Neural crest cell (in vitro differentiated cells): Measurements from ENCODE around the gene GPR63. TPM values are rescaled to one million over a fixed set of nuclear protein-coding genes. Genes with fewer than 3 reads are reported as not detected.

Experiments
- DNase-seq: peaks from one replicate; pipeline ENCODE4 v3.0.0; 2021; ENCODE audit warnings: low read depth, mixed read lengths, low spot score
- H3K27ac Mint-ChIP-seq: one replicate; pipeline ENCODE4 v1.8.0; 2021; ENCODE audit warnings: mild to moderate bottlenecking, mixed read lengths; ENCODE audit not compliant: unreplicated experiment
- H3K27me3 Mint-ChIP-seq: 2 replicates; pipeline ENCODE4 v1.8.0; 2021; ENCODE audit warnings: low read depth, mild to moderate bottlenecking, mixed read lengths
- H3K36me3 Mint-ChIP-seq: 2 replicates; pipeline ENCODE4 v1.8.0; 2021; ENCODE audit warnings: low read depth, mild to moderate bottlenecking, mixed read lengths
- H3K4me1 Mint-ChIP-seq: 2 replicates; pipeline ENCODE4 v1.8.0; 2021; ENCODE audit warnings: mixed read lengths
- H3K4me3 Mint-ChIP-seq: one replicate; pipeline ENCODE4 v1.8.0; 2021; ENCODE audit warnings: mild to moderate bottlenecking, mixed read lengths
- H3K9me3 Mint-ChIP-seq: 2 replicates; pipeline ENCODE4 v1.8.0; 2021; ENCODE audit warnings: mixed read lengths
- CTCF ChIP-seq: fragments of 200-600 bp; sonication (generic); conservative IDR thresholded peaks from 2 replicates; pipeline ENCODE4 v1.5.0; 2021; ENCODE audit warnings: antibody characterized with exemption, mild to moderate bottlenecking
- total RNA-seq: library from RNA; stranded (reverse); gene quantifications from 2 replicates; pipeline ENCODE4 v1.2.1, GENCODE V29; 2021

The GPR63 gene
- total RNA-seq, 1 donor from 2014 or later: 6.0 TPM

GRCh38 chr6:96761794-96762193, 75.5 kb downstream of the GPR63 start:
- no peak for TF ChIP-seq CTCF

GRCh38 chr6:96760153-96760687, 77.1 kb downstream of the GPR63 start:
- no peaks in the 10 kb centered on the region for H3K9me3 Mint-ChIP-seq
- H3K27me3 Mint-ChIP-seq: peaks cover 2% of the 10 kb centered on the region
- H3K36me3 Mint-ChIP-seq: no peaks in the 10 kb centered on the region
- H3K4me1 Mint-ChIP-seq: no peaks in the 10 kb centered on the region
- H3K4me3 Mint-ChIP-seq: no peak overlapping the region
- no peak overlapping the region for H3K27ac Mint-ChIP-seq
- no peak for DNase-seq
- TF ChIP-seq CTCF: no peak

More at GRCh38 chr6:96761794-96762193, 75.5 kb downstream of the GPR63 start:
- no peaks in the 10 kb centered on the region for H3K27me3 Mint-ChIP-seq
- no peaks in the 10 kb centered on the region for H3K36me3 Mint-ChIP-seq
- DNase-seq: no peak
- H3K4me1 Mint-ChIP-seq: no peaks in the 10 kb centered on the region
- no peaks in the 10 kb centered on the region for H3K9me3 Mint-ChIP-seq
- H3K27ac Mint-ChIP-seq: no peak overlapping the region
- H3K4me3 Mint-ChIP-seq: no peak overlapping the region

GRCh38 chr6:96755096-96755495, 82.2 kb downstream of the GPR63 start:
- no peak for TF ChIP-seq CTCF
- Mint-ChIP-seq H3K36me3 (no peaks in the 10 kb centered on the region), H3K4me1 (no peaks in the 10 kb centered on the region), H3K4me3 (no peak overlapping the region), H3K27ac (no peak overlapping the region), H3K27me3 (peaks cover 2% of the 10 kb centered on the region), H3K9me3 (no peaks in the 10 kb centered on the region)
- no peak for DNase-seq

- Mint-ChIP-seq H3K27me3 (no peaks in the 10 kb centered on the region), H3K36me3 (no peaks in the 10 kb centered on the region), H3K9me3 (no peaks in the 10 kb centered on the region), H3K4me3 (no peak overlapping the region), H3K4me1 (no peaks in the 10 kb centered on the region), H3K27ac (no peak overlapping the region)
- TF ChIP-seq CTCF: no peak
- no peak for DNase-seq
Measured at GRCh38 chr6:96749891-96750290, 87.4 kb downstream of the GPR63 start.

Other genes starting within 250 kb of the GPR63 start
- gene NDUFAF4, start 60.4 kb upstream of the GPR63 start, total RNA-seq: 46.9 and 47.3 TPM in 2 replicates
- gene KLHL32, start 87.3 kb upstream of the GPR63 start, total RNA-seq: 0.61 and 1.4 TPM in 2 replicates